ENCODE data around the gene ALPK3.

- no peak for TF ChIP-seq TAF1 (IDR thresholded peaks at IDR 0.05; ENCODE audit: low read depth)
- TF ChIP-seq EP300 (IDR thresholded peaks at IDR 0.05; ENCODE audit: borderline replicate concordance): no peak
- no peak for TF ChIP-seq YY1 (IDR thresholded peaks at IDR 0.05; ENCODE audit: low read depth)
Observed at GRCh38 chr15:84821501-84822021, 4.4 kb downstream of the ALPK3 start.

All from Ishikawa (cell line).